Ectodermal cell (in vitro differentiated cells): Measurements from ENCODE around the gene CLHC1.
"Not testable (repeated sequence)": the region's sequence is repeated elsewhere in the genome, so short reads cannot be mapped to it uniquely, and the experiment has no call there.

Experiments used
- H3K27ac ChIP-seq: 2 replicates; pipeline ENCODE4 v1.7.0; 2013; ENCODE audit warnings: mild to moderate bottlenecking, low read depth, low read length; ENCODE audit not compliant: insufficient read depth, poor library complexity, severe bottlenecking
- H3K27me3 ChIP-seq: 2 replicates; pipeline ENCODE4 v1.7.0; 2013; ENCODE audit warnings: mild to moderate bottlenecking, low read length; ENCODE audit not compliant: insufficient read depth, control insufficient read depth, poor library complexity, severe bottlenecking
- H3K36me3 ChIP-seq: one replicate; pipeline ENCODE4 v1.7.0; 2013; ENCODE audit warnings: low read length; ENCODE audit not compliant: control insufficient read depth, insufficient read depth
- H3K4me1 ChIP-seq: one replicate; pipeline ENCODE4 v1.7.0; 2013; ENCODE audit warnings: low read length; ENCODE audit not compliant: control insufficient read depth, insufficient read depth
- H3K4me3 ChIP-seq: 2 replicates; pipeline ENCODE4 v1.7.0; 2013; ENCODE audit warnings: low read depth, low read length, control low read depth; ENCODE audit not compliant: insufficient read depth
- H3K9me3 ChIP-seq: 2 replicates; pipeline ENCODE4 v1.7.0; 2013; ENCODE audit warnings: mild to moderate bottlenecking, low read length, moderate library complexity; ENCODE audit not compliant: control insufficient read depth
- whole genome bisulfite sequencing, 2 experiments: methylation state at CpG; one replicate each; pipeline ENCODE4 v1.1.7; 2013; ENCODE audit warnings: missing lambda C conversion rate in 2 of 2; 5-methylcytosine and 5-hydroxymethylcytosine counted together

CLHC1 gene

GRCh38 chr2:55232863-55233657 is 967 bp upstream of the CLHC1 start:
- Histone ChIP-seq H3K4me1 (peaks cover 17% of the 10 kb centered on the region), H3K27me3 (no peaks in the 10 kb centered on the region), H3K27ac (peak overlapping the region; percentile 4), H3K36me3 (peaks cover 20% of the 10 kb centered on the region), H3K9me3 (no peaks in the 10 kb centered on the region), H3K4me3 (peak overlapping the region; percentile 79)
- 5 to 6% methylated on average over 32 to 33 of the region's 33 CpGs for WGBS, 2 experiments

- 8 to 10% methylated on average over 13 of the region's 13 CpGs for WGBS, 2 experiments
- H3K36me3 ChIP-seq: peaks cover 20% of the 10 kb centered on the region
- peak overlapping the region; percentile 79 for H3K4me3 ChIP-seq
- peaks cover 17% of the 10 kb centered on the region for H3K4me1 ChIP-seq
- H3K27me3 ChIP-seq: no peaks in the 10 kb centered on the region
- H3K9me3 ChIP-seq: no peaks in the 10 kb centered on the region
- peak overlapping the region; percentile 45 for H3K27ac ChIP-seq
Observed at GRCh38 chr2:55231546-55232083, 478 bp downstream of the CLHC1 start.

GRCh38 chr2:55230551-55230950 is 1.5 kb downstream of the CLHC1 start:
- no peaks in the 10 kb centered on the region for H3K9me3 ChIP-seq
- H3K4me1 ChIP-seq: peaks cover 17% of the 10 kb centered on the region
- WGBS, 2 experiments: 97 to 98% methylated on average over 3 of the region's 3 CpGs
- no peak overlapping the region for H3K27ac ChIP-seq
- H3K4me3 ChIP-seq: no peak overlapping the region
- no peaks in the 10 kb centered on the region for H3K27me3 ChIP-seq
- peaks cover 18% of the 10 kb centered on the region for H3K36me3 ChIP-seq

- no peak overlapping the region for H3K4me3 ChIP-seq
- no peaks in the 10 kb centered on the region for H3K9me3 ChIP-seq
- H3K27ac ChIP-seq: no peak overlapping the region
- no peaks in the 10 kb centered on the region for H3K27me3 ChIP-seq
- peaks cover 11% of the 10 kb centered on the region for H3K4me1 ChIP-seq
- peaks cover 6% of the 10 kb centered on the region for H3K36me3 ChIP-seq
- WGBS, 2 experiments: 88 to 92% methylated on average over 2 of the region's 2 CpGs
Observed at GRCh38 chr2:55229221-55229620, 2.9 kb downstream of the CLHC1 start.

GRCh38 chr2:55228226-55228563 is 3.9 kb downstream of the CLHC1 start:
- Histone ChIP-seq H3K36me3 (no peaks in the 10 kb centered on the region), H3K27me3 (no peaks in the 10 kb centered on the region), H3K4me1 (peaks cover 4% of the 10 kb centered on the region), H3K27ac (no peak overlapping the region), H3K4me3 (no peak overlapping the region), H3K9me3 (no peaks in the 10 kb centered on the region)

- not testable (repeated sequence) for H3K27me3 ChIP-seq, H3K9me3 ChIP-seq
Observed at GRCh38 chr2:55227437-55228225, 4.5 kb downstream of the CLHC1 start.

GRCh38 chr2:55225481-55226020 is 6.5 kb downstream of the CLHC1 start:
- no peaks in the 10 kb centered on the region for H3K9me3 ChIP-seq

More at GRCh38 chr2:55227437-55228225, 4.5 kb downstream of the CLHC1 start:
- H3K36me3 ChIP-seq, H3K27ac ChIP-seq, H3K4me1 ChIP-seq, H3K4me3 ChIP-seq: not testable (repeated sequence)
- WGBS, 2 experiments: 92 to 95% methylated on average over 6 to 7 of the region's 7 CpGs

GRCh38 chr2:55224761-55225261 is 7.3 kb downstream of the CLHC1 start:
- Histone ChIP-seq H3K4me1 (no peaks in the 10 kb centered on the region), H3K27ac (no peak overlapping the region), H3K4me3 (no peak overlapping the region), H3K27me3 (no peaks in the 10 kb centered on the region), H3K36me3 (no peaks in the 10 kb centered on the region), H3K9me3 (no peaks in the 10 kb centered on the region)
- 89% methylated on average over 19 of the region's 19 CpGs for WGBS, 2 experiments

More at GRCh38 chr2:55225481-55226020, 6.5 kb downstream of the CLHC1 start:
- Histone ChIP-seq H3K4me3 (no peak overlapping the region), H3K4me1 (no peaks in the 10 kb centered on the region), H3K27ac (no peak overlapping the region), H3K36me3 (no peaks in the 10 kb centered on the region), H3K27me3 (no peaks in the 10 kb centered on the region)
- 86% methylated on average over 19 of the region's 19 CpGs for WGBS, 2 experiments

GRCh38 chr2:55223958-55224760 is 7.9 kb downstream of the CLHC1 start:
- no peak overlapping the region for H3K27ac ChIP-seq
- 93 to 94% methylated on average over 25 of the region's 25 CpGs for WGBS, 2 experiments
- H3K36me3 ChIP-seq: no peaks in the 10 kb centered on the region
- H3K4me3 ChIP-seq: no peak overlapping the region
- H3K4me1 ChIP-seq: no peaks in the 10 kb centered on the region
- H3K27me3 ChIP-seq: no peaks in the 10 kb centered on the region
- H3K9me3 ChIP-seq: no peaks in the 10 kb centered on the region
